BE2C (cell line): Measurements from ENCODE around the gene B9D1.

Experiments
- DNase-seq: peaks from one replicate; pipeline ENCODE4 v3.0.0-alpha.2; 2020
- H3K27me3 ChIP-seq: fragments of 250-450 bp; sonication (Bioruptor Pico); 2 replicates; pipeline ENCODE4 v1.5.1; 2020; ENCODE audit warnings: mild to moderate bottlenecking
- H3K36me3 ChIP-seq: fragments of 250-450 bp; sonication (Bioruptor Pico); 2 replicates; pipeline ENCODE4 v1.5.1; 2020; ENCODE audit warnings: mild to moderate bottlenecking
- H3K4me1 ChIP-seq: fragments of 250-450 bp; sonication (Bioruptor Pico); 2 replicates; pipeline ENCODE4 v1.5.1; 2020
- H3K4me3 ChIP-seq: 2 replicates; pipeline ENCODE4 v1.5.1; 2011; ENCODE audit warnings: low read depth, low read length
- H3K9me3 ChIP-seq: fragments of 250-450 bp; sonication (Bioruptor Pico); 2 replicates; pipeline ENCODE4 v1.5.1; 2020
- CTCF ChIP-seq: IDR thresholded peaks from 2 replicates; pipeline ENCODE4 v1.5.1; 2012; ENCODE audit warnings: mild to moderate bottlenecking, low read depth, low read length

Gene B9D1

GRCh38 chr17:19304209-19304608, 58.3 kb downstream of the B9D1 start:
- no peak overlapping the region for H3K4me3 ChIP-seq
- no peaks in the 10 kb centered on the region for H3K27me3 ChIP-seq
- no peaks in the 10 kb centered on the region for H3K9me3 ChIP-seq
- no peaks in the 10 kb centered on the region for H3K36me3 ChIP-seq
- no peak for TF ChIP-seq CTCF
- DNase-seq, result no peak
- no peaks in the 10 kb centered on the region for H3K4me1 ChIP-seq

- H3K27me3 ChIP-seq, result no peaks in the 10 kb centered on the region
- DNase-seq, result no peak
- no peaks in the 10 kb centered on the region for H3K36me3 ChIP-seq
- no peak overlapping the region for H3K4me3 ChIP-seq
- H3K9me3 ChIP-seq, result no peaks in the 10 kb centered on the region
- no peaks in the 10 kb centered on the region for H3K4me1 ChIP-seq
- no peak for TF ChIP-seq CTCF
Observed at GRCh38 chr17:19303367-19303776, 59.2 kb downstream of the B9D1 start.

- no peak for TF ChIP-seq CTCF
- no peaks in the 10 kb centered on the region for H3K27me3 ChIP-seq
- H3K9me3 ChIP-seq, result no peaks in the 10 kb centered on the region
- no peak for DNase-seq
- no peak overlapping the region for H3K4me3 ChIP-seq
- H3K36me3 ChIP-seq, result no peaks in the 10 kb centered on the region
- H3K4me1 ChIP-seq, result no peaks in the 10 kb centered on the region
Observed at GRCh38 chr17:19302791-19303331, 59.7 kb downstream of the B9D1 start.

- Histone ChIP-seq H3K27me3 (no peaks in the 10 kb centered on the region), H3K9me3 (no peaks in the 10 kb centered on the region), H3K36me3 (no peaks in the 10 kb centered on the region), H3K4me1 (no peaks in the 10 kb centered on the region), H3K4me3 (no peak overlapping the region)
- no peak for DNase-seq
- no peak for TF ChIP-seq CTCF
Observed at GRCh38 chr17:19301973-19302372, 60.5 kb downstream of the B9D1 start.

- no peak overlapping the region for H3K4me3 ChIP-seq
- no peaks in the 10 kb centered on the region for H3K9me3 ChIP-seq
- no peaks in the 10 kb centered on the region for H3K36me3 ChIP-seq
- H3K4me1 ChIP-seq, result no peaks in the 10 kb centered on the region
- no peak for TF ChIP-seq CTCF
- H3K27me3 ChIP-seq, result no peaks in the 10 kb centered on the region
- no peak for DNase-seq
Observed at GRCh38 chr17:19301274-19301951, 61.1 kb downstream of the B9D1 start.

GRCh38 chr17:19299866-19300265, 62.7 kb downstream of the B9D1 start:
- no peak for DNase-seq
- Histone ChIP-seq H3K4me3 (no peak overlapping the region), H3K9me3 (no peaks in the 10 kb centered on the region), H3K27me3 (no peaks in the 10 kb centered on the region), H3K4me1 (no peaks in the 10 kb centered on the region), H3K36me3 (no peaks in the 10 kb centered on the region)
- no peak for TF ChIP-seq CTCF
